Small intestine (tissue), 7 donors: ENCODE measurements around the gene MLLT3. TPM values are rescaled to one million over a fixed set of nuclear protein-coding genes. Genes with fewer than 3 reads are reported as not detected.

Source experiments
- DNase-seq, 2 donors: peaks; one replicate each; pipeline versions ENCODE4 v3.0.0 to v3.0.0-alpha.2; 2013
- FAIRE-seq: peaks from 2 replicates; lab custom pipeline; 2012; peaks lifted over from hg19 to GRCh38; lab: Jason Lieb, UNC
- H3K27ac ChIP-seq, 3 donors: one replicate each; pipeline ENCODE4 v1.5.1; 2013; ENCODE audit warnings: low read length in 2 of 3, mild to moderate bottlenecking in 2 of 3, control low read depth in 1 of 3, inconsistent platforms in 1 of 3, low read depth in 1 of 3, moderate library complexity in 1 of 3
- H3K27me3 ChIP-seq, 3 donors: one replicate each; pipeline ENCODE4 v1.6.1; 2013; ENCODE audit warnings: low read length in 3 of 3, inconsistent platforms in 1 of 3; ENCODE audit not compliant: control insufficient read depth in 3 of 3, insufficient read depth in 3 of 3
- H3K36me3 ChIP-seq, 3 donors: one replicate each; pipeline ENCODE4 v1.6.1; 2013; ENCODE audit warnings: low read length in 3 of 3, inconsistent platforms in 1 of 3, low read depth in 1 of 3, mild to moderate bottlenecking in 1 of 3, moderate library complexity in 1 of 3; ENCODE audit not compliant: control insufficient read depth in 3 of 3, insufficient read depth in 2 of 3
- H3K4me1 ChIP-seq, 3 donors: one replicate each; pipeline ENCODE4 v1.6.1; 2013; ENCODE audit warnings: low read length in 2 of 3, inconsistent platforms in 1 of 3, low read depth in 1 of 3, mild to moderate bottlenecking in 1 of 3, moderate library complexity in 1 of 3; ENCODE audit not compliant: control insufficient read depth in 3 of 3, insufficient read depth in 2 of 3
- H3K4me3 ChIP-seq, 3 donors: one replicate each; pipeline ENCODE4 v1.5.1; 2013; ENCODE audit warnings: low read length in 3 of 3, control low read depth in 1 of 3, inconsistent platforms in 1 of 3, low read depth in 1 of 3, mild to moderate bottlenecking in 1 of 3, moderate library complexity in 1 of 3
- H3K9me3 ChIP-seq, 2 donors: one replicate each; pipeline ENCODE4 v1.6.1; 2013; ENCODE audit warnings: low read depth in 1 of 2, low read length in 1 of 2; ENCODE audit not compliant: control insufficient read depth in 2 of 2, insufficient read depth in 1 of 2
- WGBS, 3 donors: extraction: QIAGEN DNeasy Blood & Tissue Kit; methylation state at CpG; one replicate each; pipeline ENCODE4 v1.1.7; 2013; 5-methylcytosine and 5-hydroxymethylcytosine counted together
- polyA plus RNA-seq, 4 donors: library from polyadenylated mRNA; stranded (reverse) in 3 of 4; unstranded in 1 of 4; fragments of 200-250 nt in 3 of 4; fragments of 120-200 nt in 1 of 4; gene quantifications; one replicate each; pipeline versions ENCODE4 v1.2.1 to v1.2.3, GENCODE V29; 2013
- donor health status: healthy with polysubstance abuse.
- donor health status: control.
- donor health status: control.
- donor health status: Bipolar disorder and iron deficiency.
- donor health status: healthy.

The MLLT3 gene
- polyA plus RNA-seq, 4 donors = 8.9 to 34.5 (median 14.0) TPM

GRCh38 chr9:20417373-20418080, 204.8 kb downstream of the MLLT3 start:
- Histone ChIP-seq H3K36me3 (peaks cover 0 to 3% (median 3%) of the 10 kb centered on the region in 3 donors), H3K27me3 (no peaks in the 10 kb centered on the region), H3K27ac (no peak overlapping the region), H3K4me1 (no peaks in the 10 kb centered on the region), H3K9me3 (no peaks in the 10 kb centered on the region), H3K4me3 (no peak overlapping the region)
- FAIRE-seq = no peak
- WGBS, 3 donors = 81 to 89% (median 81%) methylated on average over 5 of the region's 5 CpGs
- no peak for DNase-seq

- H3K27me3 ChIP-seq = no peaks in the 10 kb centered on the region
- H3K36me3 ChIP-seq = peaks cover 0 to 3% (median 3%) of the 10 kb centered on the region in 3 donors
- DNase-seq = no peak
- H3K9me3 ChIP-seq = no peaks in the 10 kb centered on the region
- H3K4me3 ChIP-seq = no peak overlapping the region
- FAIRE-seq = no peak
- no peaks in the 10 kb centered on the region for H3K4me1 ChIP-seq
- no peak overlapping the region for H3K27ac ChIP-seq
Measured at GRCh38 chr9:20414150-20414549, 208.1 kb downstream of the MLLT3 start.

- peaks cover 0 to 24% (median 0%) of the 10 kb centered on the region in 3 donors for H3K4me1 ChIP-seq
- no peaks in the 10 kb centered on the region for H3K27me3 ChIP-seq
- DNase-seq (no peak), FAIRE-seq (no peak)
- peaks cover 0 to 3% (median 0%) of the 10 kb centered on the region in 3 donors for H3K36me3 ChIP-seq
- H3K4me3 ChIP-seq = no peak overlapping the region
- H3K27ac ChIP-seq = no peak overlapping the region
- H3K9me3 ChIP-seq = no peaks in the 10 kb centered on the region
Measured at GRCh38 chr9:20409321-20410092, 212.8 kb downstream of the MLLT3 start.

GRCh38 chr9:20408513-20408912, 213.8 kb downstream of the MLLT3 start:
- peak overlapping the region in 1 of 3 donors; percentile 25 for H3K27ac ChIP-seq
- 14 to 39% (median 22%) methylated on average over 4 of the region's 4 CpGs for WGBS, 3 donors
- no peaks in the 10 kb centered on the region for H3K27me3 ChIP-seq
- no peak for FAIRE-seq
- peak; percentile 33 to 61 for DNase-seq
- no peaks in the 10 kb centered on the region for H3K36me3 ChIP-seq
- H3K4me3 ChIP-seq = no peak overlapping the region
- no peaks in the 10 kb centered on the region for H3K9me3 ChIP-seq
- peaks cover 0 to 24% (median 0%) of the 10 kb centered on the region in 3 donors for H3K4me1 ChIP-seq

- no peaks in the 10 kb centered on the region for H3K27me3 ChIP-seq
- no peak for FAIRE-seq
- H3K27ac ChIP-seq = no peak overlapping the region
- H3K4me1 ChIP-seq = peaks cover 0 to 24% (median 0%) of the 10 kb centered on the region in 3 donors
- no peaks in the 10 kb centered on the region for H3K36me3 ChIP-seq
- H3K9me3 ChIP-seq = no peaks in the 10 kb centered on the region
- no peak for DNase-seq
- H3K4me3 ChIP-seq = no peak overlapping the region
Measured at GRCh38 chr9:20407013-20407412, 215.3 kb downstream of the MLLT3 start.

- Histone ChIP-seq H3K4me1 (peaks cover 0 to 24% (median 0%) of the 10 kb centered on the region in 3 donors), H3K9me3 (no peaks in the 10 kb centered on the region), H3K27me3 (no peaks in the 10 kb centered on the region), H3K36me3 (peaks cover 0 to 2% (median 0%) of the 10 kb centered on the region in 3 donors), H3K4me3 (no peak overlapping the region), H3K27ac (no peak overlapping the region)
- FAIRE-seq (no peak), DNase-seq (no peak)
- 72 to 83% (median 76%) methylated on average over 4 of the region's 4 CpGs for WGBS, 3 donors
Measured at GRCh38 chr9:20406344-20406743, 216.0 kb downstream of the MLLT3 start.

GRCh38 chr9:20405616-20406015, 216.7 kb downstream of the MLLT3 start:
- H3K27ac ChIP-seq = no peak overlapping the region
- no peaks in the 10 kb centered on the region for H3K27me3 ChIP-seq
- H3K4me1 ChIP-seq = peaks cover 0 to 24% (median 0%) of the 10 kb centered on the region in 3 donors
- peaks cover 0 to 3% (median 0%) of the 10 kb centered on the region in 3 donors for H3K36me3 ChIP-seq
- no peak overlapping the region for H3K4me3 ChIP-seq
- no peak for DNase-seq
- FAIRE-seq = no peak
- H3K9me3 ChIP-seq = no peaks in the 10 kb centered on the region
- 77 to 85% (median 81%) methylated on average over 5 of the region's 5 CpGs for WGBS, 3 donors

GRCh38 chr9:20405078-20405477, 217.2 kb downstream of the MLLT3 start:
- H3K4me1 ChIP-seq = peaks cover 0 to 24% (median 0%) of the 10 kb centered on the region in 3 donors
- WGBS, 3 donors = 79 to 96% (median 94%) methylated on average over 1 of the region's 1 CpG
- no peak for FAIRE-seq

More at GRCh38 chr9:20405078-20405477, 217.2 kb downstream of the MLLT3 start:
- H3K9me3 ChIP-seq = no peaks in the 10 kb centered on the region
- H3K36me3 ChIP-seq = peaks cover 0 to 3% (median 0%) of the 10 kb centered on the region in 3 donors
- no peaks in the 10 kb centered on the region for H3K27me3 ChIP-seq
- H3K4me3 ChIP-seq = no peak overlapping the region
- no peak overlapping the region for H3K27ac ChIP-seq
- no peak for DNase-seq
